ACC112 (cell line): ENCODE measurements around the gene NTRK1.

Source experiments
- H2AFZ ChIP-seq: fragments of 200-600 bp; sonication (generic); one replicate; pipeline ENCODE4 v1.6.0; 2017; ENCODE audit warnings: antibody characterized with exemption, low read length; ENCODE audit not compliant: unreplicated experiment
- H3K27ac ChIP-seq: fragments of 200-600 bp; sonication (generic); 2 replicates; pipeline ENCODE4 v1.5.1; 2014; ENCODE audit warnings: low read depth, mild to moderate bottlenecking, antibody characterized with exemption, low read length, moderate library complexity
- H3K27me3 ChIP-seq: fragments of 200-600 bp; sonication (generic); 2 replicates; pipeline ENCODE4 v1.6.1; 2014; ENCODE audit warnings: mild to moderate bottlenecking, antibody characterized with exemption, low read length, moderate library complexity, mixed read lengths; ENCODE audit not compliant: insufficient read depth
- H3K36me3 ChIP-seq: fragments of 200-600 bp; sonication (generic); 2 replicates; pipeline ENCODE4 v1.6.1; 2016; ENCODE audit warnings: mild to moderate bottlenecking, antibody characterized with exemption, low read length, moderate library complexity, mixed read lengths; ENCODE audit not compliant: insufficient read depth
- H3K4me1 ChIP-seq: fragments of 200-600 bp; sonication (generic); one replicate; pipeline ENCODE4 v1.6.1; 2016; ENCODE audit warnings: low read length, mixed read lengths; ENCODE audit not compliant: insufficient read depth, unreplicated experiment, control insufficient read depth
- H3K4me3 ChIP-seq: fragments of 200-600 bp; sonication (generic); 2 replicates; pipeline ENCODE4 v1.5.1; 2014; ENCODE audit warnings: mild to moderate bottlenecking, low read depth, low read length
- H3K79me2 ChIP-seq: fragments of 200-600 bp; sonication (generic); one replicate; pipeline ENCODE4 v1.6.0; 2016; ENCODE audit warnings: low read length; ENCODE audit not compliant: control insufficient read depth, unreplicated experiment, insufficient read depth

Gene NTRK1

GRCh38 chr1:156868341-156868740, 7.7 kb downstream of the NTRK1 start:
- Histone ChIP-seq H3K27me3 (no peaks in the 10 kb centered on the region), H3K27ac (no peak overlapping the region), H2AFZ (no peak overlapping the region), H3K4me1 (peaks cover 9% of the 10 kb centered on the region), H3K4me3 (no peak overlapping the region), H3K79me2 (no peaks in the 10 kb centered on the region), H3K36me3 (no peaks in the 10 kb centered on the region)

- Histone ChIP-seq H3K79me2 (no peaks in the 10 kb centered on the region), H3K27me3 (no peaks in the 10 kb centered on the region), H3K4me3 (no peak overlapping the region), H2AFZ (no peak overlapping the region), H3K27ac (peak overlapping the region; percentile 79; the same call in 1 of the 2 replicates), H3K4me1 (peaks cover 9% of the 10 kb centered on the region), H3K36me3 (no peaks in the 10 kb centered on the region)
Observed at GRCh38 chr1:156869455-156869854, 8.8 kb downstream of the NTRK1 start.

GRCh38 chr1:156873659-156874058, 13.0 kb downstream of the NTRK1 start:
- no peaks in the 10 kb centered on the region for H3K79me2 ChIP-seq
- no peak overlapping the region for H2AFZ ChIP-seq
- H3K36me3 ChIP-seq = no peaks in the 10 kb centered on the region
- H3K4me3 ChIP-seq = no peak overlapping the region
- no peak overlapping the region for H3K27ac ChIP-seq
- no peaks in the 10 kb centered on the region for H3K27me3 ChIP-seq
- H3K4me1 ChIP-seq = peaks cover 9% of the 10 kb centered on the region

GRCh38 chr1:156874142-156874541, 13.5 kb downstream of the NTRK1 start:
- Histone ChIP-seq H3K36me3 (no peaks in the 10 kb centered on the region), H3K4me3 (no peak overlapping the region), H2AFZ (no peak overlapping the region), H3K79me2 (no peaks in the 10 kb centered on the region), H3K27ac (no peak overlapping the region), H3K4me1 (peaks cover 9% of the 10 kb centered on the region), H3K27me3 (peaks cover 2% of the 10 kb centered on the region; the same call in 1 of the 2 replicates)

- Histone ChIP-seq H3K79me2 (no peaks in the 10 kb centered on the region), H3K27me3 (peaks cover 3% of the 10 kb centered on the region; the same call in 1 of the 2 replicates), H3K4me3 (no peak overlapping the region), H3K36me3 (no peaks in the 10 kb centered on the region), H3K4me1 (peaks cover 8% of the 10 kb centered on the region), H2AFZ (no peak overlapping the region), H3K27ac (no peak overlapping the region)
Observed at GRCh38 chr1:156874572-156875340, 14.1 kb downstream of the NTRK1 start.

GRCh38 chr1:156875341-156875615, 14.6 kb downstream of the NTRK1 start:
- H2AFZ ChIP-seq = no peak overlapping the region
- no peaks in the 10 kb centered on the region for H3K36me3 ChIP-seq
- no peaks in the 10 kb centered on the region for H3K79me2 ChIP-seq
- peaks cover 3% of the 10 kb centered on the region for H3K4me1 ChIP-seq
- H3K27ac ChIP-seq = no peak overlapping the region
- H3K4me3 ChIP-seq = no peak overlapping the region
- peaks cover 3% of the 10 kb centered on the region; the same call in 1 of the 2 replicates for H3K27me3 ChIP-seq

GRCh38 chr1:156876281-156876680, 15.6 kb downstream of the NTRK1 start:
- peaks cover 3% of the 10 kb centered on the region; the same call in 1 of the 2 replicates for H3K27me3 ChIP-seq
- no peaks in the 10 kb centered on the region for H3K79me2 ChIP-seq
- H3K4me3 ChIP-seq = no peak overlapping the region

GRCh38 chr1:156877433-156878170, 16.9 kb downstream of the NTRK1 start:
- Histone ChIP-seq H3K79me2 (no peaks in the 10 kb centered on the region), H2AFZ (no peak overlapping the region), H3K27me3 (peaks cover 3% of the 10 kb centered on the region; the same call in 1 of the 2 replicates), H3K36me3 (no peaks in the 10 kb centered on the region), H3K4me1 (no peaks in the 10 kb centered on the region), H3K4me3 (no peak overlapping the region), H3K27ac (no peak overlapping the region)

More at GRCh38 chr1:156876281-156876680, 15.6 kb downstream of the NTRK1 start:
- Histone ChIP-seq H3K36me3 (no peaks in the 10 kb centered on the region), H3K4me1 (no peaks in the 10 kb centered on the region), H2AFZ (no peak overlapping the region), H3K27ac (no peak overlapping the region)

GRCh38 chr1:156879876-156880275, 19.2 kb downstream of the NTRK1 start:
- no peak overlapping the region for H3K4me3 ChIP-seq
- H3K4me1 ChIP-seq = no peaks in the 10 kb centered on the region
- no peak overlapping the region for H2AFZ ChIP-seq
- no peak overlapping the region for H3K27ac ChIP-seq
- no peaks in the 10 kb centered on the region for H3K36me3 ChIP-seq
- peaks cover 3% of the 10 kb centered on the region; the same call in 1 of the 2 replicates for H3K27me3 ChIP-seq
- no peaks in the 10 kb centered on the region for H3K79me2 ChIP-seq

- no peak overlapping the region for H3K4me3 ChIP-seq
- H2AFZ ChIP-seq = no peak overlapping the region
- H3K4me1 ChIP-seq = no peaks in the 10 kb centered on the region
- H3K27me3 ChIP-seq = peaks cover 3% of the 10 kb centered on the region; the same call in 1 of the 2 replicates
- no peak overlapping the region for H3K27ac ChIP-seq
- no peaks in the 10 kb centered on the region for H3K36me3 ChIP-seq
- H3K79me2 ChIP-seq = no peaks in the 10 kb centered on the region
Observed at GRCh38 chr1:156880473-156880872, 19.8 kb downstream of the NTRK1 start.

GRCh38 chr1:156881101-156881500, 20.4 kb downstream of the NTRK1 start:
- Histone ChIP-seq H2AFZ (no peak overlapping the region), H3K27me3 (peaks cover 3% of the 10 kb centered on the region; the same call in 1 of the 2 replicates), H3K27ac (no peak overlapping the region), H3K4me3 (no peak overlapping the region), H3K36me3 (no peaks in the 10 kb centered on the region), H3K4me1 (no peaks in the 10 kb centered on the region), H3K79me2 (no peaks in the 10 kb centered on the region)
